H1 (cell line): Measurements from ENCODE around the gene DLX5. TPM values are rescaled to one million over a fixed set of nuclear protein-coding genes. Genes with fewer than 3 reads are reported as not detected.

Experiments used
- CTBP2 ChIP-seq: IDR thresholded peaks from 2 replicates; pipeline ENCODE4 v1.7.0; 2011; ENCODE audit warnings: borderline replicate concordance, mild to moderate bottlenecking, moderate library complexity, mixed read lengths, low read length; ENCODE audit not compliant: insufficient read depth, insufficient read length
- GABPA ChIP-seq: IDR thresholded peaks from 2 replicates; pipeline ENCODE4 v1.6.1; 2011; ENCODE audit warnings: mild to moderate bottlenecking, low read length, moderate library complexity, borderline replicate concordance; ENCODE audit not compliant: insufficient read depth
- HDAC6 ChIP-seq: IDR thresholded peaks from one replicate; pipeline ENCODE4 v1.7.1; 2012; ENCODE audit warnings: low read depth, mild to moderate bottlenecking, inconsistent platforms, low read length, moderate library complexity
- JUND ChIP-seq: IDR thresholded peaks from 2 replicates; pipeline ENCODE4 v1.6.1; 2011; ENCODE audit warnings: mild to moderate bottlenecking, improper control_type of control experiment, low read length
- POU5F1 ChIP-seq: IDR thresholded peaks from 2 replicates; pipeline ENCODE4 v1.6.1; 2011; ENCODE audit warnings: low read depth, mild to moderate bottlenecking, low read length, moderate library complexity
- SP4 ChIP-seq: IDR thresholded peaks from 2 replicates; pipeline ENCODE4 v1.6.1; 2012; ENCODE audit warnings: low read length, inconsistent platforms
- polyA plus RNA-seq, 7 experiments: library from polyadenylated mRNA; depleted of rRNA in 3 of 7; stranded (reverse) in 5 of 7; unstranded in 2 of 7; fragments of >200 nt in 5 of 7; fragments of 200-250 nt in 2 of 7; gene quantifications; 1 replicate in 5 of 7; 2 replicates in 1 of 7; 4 replicates in 1 of 7; pipeline versions ENCODE4 v1.2.1 to v1.2.3, GENCODE V29; 2011 to 2013; ENCODE audit warnings: missing spikeins in 2 of 7, mixed read lengths in 2 of 7
- total RNA-seq: library from RNA; stranded (reverse); fragmentation: NEBNext Ultra II Directional; extraction: Animal tissue kit (Norgen Biotek cat#: 25700); gene quantifications from 2 replicates; pipeline ENCODE4 v1.2.1, GENCODE V29; 2021
- TF ChIP-seq, protein P1 (sequence below): fragments of 300-600 bp; sonication (generic); IDR thresholded peaks from 2 replicates; pipeline ENCODE4 v1.7.1; 2012; ENCODE audit warnings: low read length, moderate library complexity, mild to moderate bottlenecking, inconsistent platforms; ENCODE audit not compliant: insufficient replicate concordance
- TF ChIP-seq, protein P2 (sequence below), 3 experiments: IDR thresholded peaks; 1 replicate in 2 of 3; 2 replicates in 1 of 3; pipeline versions ENCODE4 v1.5.1 to v1.6.1; 2011; ENCODE audit warnings: low read length in 3 of 3, mild to moderate bottlenecking in 3 of 3, inconsistent platforms in 2 of 3, low read depth in 1 of 3, moderate library complexity in 1 of 3; ENCODE audit not compliant: insufficient read depth in 1 of 3; ENCODE audit errors: control extremely low read depth in 1 of 3

DLX5 gene
- total and polyA plus RNA-seq, 2 of the 8 experiments (the other 6 are each of a cell fraction or from before 2014, with no cell fraction given) = not detected

DNA sequence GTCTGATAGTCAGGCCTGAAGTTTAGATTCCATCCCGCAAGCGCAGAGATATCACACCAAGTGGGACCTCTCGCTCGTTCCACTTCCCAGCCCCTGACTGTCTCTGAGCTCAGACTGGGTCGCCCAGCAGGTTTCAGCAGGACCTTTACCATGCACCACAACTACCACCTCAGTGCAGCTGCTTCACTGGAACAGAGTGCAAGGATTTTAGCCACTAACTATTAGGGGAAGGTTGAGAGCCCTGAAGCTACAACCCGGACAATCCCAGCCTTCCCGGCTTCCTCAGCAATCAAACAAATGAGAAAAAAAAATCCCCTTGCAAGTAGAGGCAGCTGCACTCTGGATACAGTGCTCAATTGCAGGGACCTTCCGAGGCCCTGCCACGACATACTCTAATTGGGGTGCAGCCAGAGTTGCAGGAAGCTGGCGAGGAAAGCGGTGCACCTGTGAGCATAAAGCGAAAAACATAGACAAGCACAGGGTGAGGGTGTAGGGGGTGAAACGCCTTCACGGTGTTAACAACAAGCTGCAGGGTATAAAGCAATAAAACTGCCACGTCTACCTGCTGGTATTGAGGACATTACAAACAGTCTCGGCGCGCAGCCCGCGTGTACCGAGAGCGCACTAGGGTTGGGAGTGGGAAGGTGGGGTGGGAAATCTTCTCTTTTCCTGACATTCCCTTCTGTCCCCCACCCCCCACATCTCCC lies 21.9 kb downstream of the DLX5 start (continued):
- TF ChIP-seq, protein P1, sequence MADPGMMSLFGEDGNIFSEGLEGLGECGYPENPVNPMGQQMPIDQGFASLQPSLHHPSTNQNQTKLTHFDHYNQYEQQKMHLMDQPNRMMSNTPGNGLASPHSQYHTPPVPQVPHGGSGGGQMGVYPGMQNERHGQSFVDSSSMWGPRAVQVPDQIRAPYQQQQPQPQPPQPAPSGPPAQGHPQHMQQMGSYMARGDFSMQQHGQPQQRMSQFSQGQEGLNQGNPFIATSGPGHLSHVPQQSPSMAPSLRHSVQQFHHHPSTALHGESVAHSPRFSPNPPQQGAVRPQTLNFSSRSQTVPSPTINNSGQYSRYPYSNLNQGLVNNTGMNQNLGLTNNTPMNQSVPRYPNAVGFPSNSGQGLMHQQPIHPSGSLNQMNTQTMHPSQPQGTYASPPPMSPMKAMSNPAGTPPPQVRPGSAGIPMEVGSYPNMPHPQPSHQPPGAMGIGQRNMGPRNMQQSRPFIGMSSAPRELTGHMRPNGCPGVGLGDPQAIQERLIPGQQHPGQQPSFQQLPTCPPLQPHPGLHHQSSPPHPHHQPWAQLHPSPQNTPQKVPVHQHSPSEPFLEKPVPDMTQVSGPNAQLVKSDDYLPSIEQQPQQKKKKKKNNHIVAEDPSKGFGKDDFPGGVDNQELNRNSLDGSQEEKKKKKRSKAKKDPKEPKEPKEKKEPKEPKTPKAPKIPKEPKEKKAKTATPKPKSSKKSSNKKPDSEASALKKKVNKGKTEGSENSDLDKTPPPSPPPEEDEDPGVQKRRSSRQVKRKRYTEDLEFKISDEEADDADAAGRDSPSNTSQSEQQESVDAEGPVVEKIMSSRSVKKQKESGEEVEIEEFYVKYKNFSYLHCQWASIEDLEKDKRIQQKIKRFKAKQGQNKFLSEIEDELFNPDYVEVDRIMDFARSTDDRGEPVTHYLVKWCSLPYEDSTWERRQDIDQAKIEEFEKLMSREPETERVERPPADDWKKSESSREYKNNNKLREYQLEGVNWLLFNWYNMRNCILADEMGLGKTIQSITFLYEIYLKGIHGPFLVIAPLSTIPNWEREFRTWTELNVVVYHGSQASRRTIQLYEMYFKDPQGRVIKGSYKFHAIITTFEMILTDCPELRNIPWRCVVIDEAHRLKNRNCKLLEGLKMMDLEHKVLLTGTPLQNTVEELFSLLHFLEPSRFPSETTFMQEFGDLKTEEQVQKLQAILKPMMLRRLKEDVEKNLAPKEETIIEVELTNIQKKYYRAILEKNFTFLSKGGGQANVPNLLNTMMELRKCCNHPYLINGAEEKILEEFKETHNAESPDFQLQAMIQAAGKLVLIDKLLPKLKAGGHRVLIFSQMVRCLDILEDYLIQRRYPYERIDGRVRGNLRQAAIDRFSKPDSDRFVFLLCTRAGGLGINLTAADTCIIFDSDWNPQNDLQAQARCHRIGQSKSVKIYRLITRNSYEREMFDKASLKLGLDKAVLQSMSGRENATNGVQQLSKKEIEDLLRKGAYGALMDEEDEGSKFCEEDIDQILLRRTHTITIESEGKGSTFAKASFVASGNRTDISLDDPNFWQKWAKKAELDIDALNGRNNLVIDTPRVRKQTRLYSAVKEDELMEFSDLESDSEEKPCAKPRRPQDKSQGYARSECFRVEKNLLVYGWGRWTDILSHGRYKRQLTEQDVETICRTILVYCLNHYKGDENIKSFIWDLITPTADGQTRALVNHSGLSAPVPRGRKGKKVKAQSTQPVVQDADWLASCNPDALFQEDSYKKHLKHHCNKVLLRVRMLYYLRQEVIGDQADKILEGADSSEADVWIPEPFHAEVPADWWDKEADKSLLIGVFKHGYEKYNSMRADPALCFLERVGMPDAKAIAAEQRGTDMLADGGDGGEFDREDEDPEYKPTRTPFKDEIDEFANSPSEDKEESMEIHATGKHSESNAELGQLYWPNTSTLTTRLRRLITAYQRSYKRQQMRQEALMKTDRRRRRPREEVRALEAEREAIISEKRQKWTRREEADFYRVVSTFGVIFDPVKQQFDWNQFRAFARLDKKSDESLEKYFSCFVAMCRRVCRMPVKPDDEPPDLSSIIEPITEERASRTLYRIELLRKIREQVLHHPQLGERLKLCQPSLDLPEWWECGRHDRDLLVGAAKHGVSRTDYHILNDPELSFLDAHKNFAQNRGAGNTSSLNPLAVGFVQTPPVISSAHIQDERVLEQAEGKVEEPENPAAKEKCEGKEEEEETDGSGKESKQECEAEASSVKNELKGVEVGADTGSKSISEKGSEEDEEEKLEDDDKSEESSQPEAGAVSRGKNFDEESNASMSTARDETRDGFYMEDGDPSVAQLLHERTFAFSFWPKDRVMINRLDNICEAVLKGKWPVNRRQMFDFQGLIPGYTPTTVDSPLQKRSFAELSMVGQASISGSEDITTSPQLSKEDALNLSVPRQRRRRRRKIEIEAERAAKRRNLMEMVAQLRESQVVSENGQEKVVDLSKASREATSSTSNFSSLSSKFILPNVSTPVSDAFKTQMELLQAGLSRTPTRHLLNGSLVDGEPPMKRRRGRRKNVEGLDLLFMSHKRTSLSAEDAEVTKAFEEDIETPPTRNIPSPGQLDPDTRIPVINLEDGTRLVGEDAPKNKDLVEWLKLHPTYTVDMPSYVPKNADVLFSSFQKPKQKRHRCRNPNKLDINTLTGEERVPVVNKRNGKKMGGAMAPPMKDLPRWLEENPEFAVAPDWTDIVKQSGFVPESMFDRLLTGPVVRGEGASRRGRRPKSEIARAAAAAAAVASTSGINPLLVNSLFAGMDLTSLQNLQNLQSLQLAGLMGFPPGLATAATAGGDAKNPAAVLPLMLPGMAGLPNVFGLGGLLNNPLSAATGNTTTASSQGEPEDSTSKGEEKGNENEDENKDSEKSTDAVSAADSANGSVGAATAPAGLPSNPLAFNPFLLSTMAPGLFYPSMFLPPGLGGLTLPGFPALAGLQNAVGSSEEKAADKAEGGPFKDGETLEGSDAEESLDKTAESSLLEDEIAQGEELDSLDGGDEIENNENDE = no peak
- TF ChIP-seq CTBP2 = no peak
- no peak for TF ChIP-seq HDAC6
- no peak for TF ChIP-seq SP4
- TF ChIP-seq GABPA = no peak
- TF ChIP-seq, protein P2, sequence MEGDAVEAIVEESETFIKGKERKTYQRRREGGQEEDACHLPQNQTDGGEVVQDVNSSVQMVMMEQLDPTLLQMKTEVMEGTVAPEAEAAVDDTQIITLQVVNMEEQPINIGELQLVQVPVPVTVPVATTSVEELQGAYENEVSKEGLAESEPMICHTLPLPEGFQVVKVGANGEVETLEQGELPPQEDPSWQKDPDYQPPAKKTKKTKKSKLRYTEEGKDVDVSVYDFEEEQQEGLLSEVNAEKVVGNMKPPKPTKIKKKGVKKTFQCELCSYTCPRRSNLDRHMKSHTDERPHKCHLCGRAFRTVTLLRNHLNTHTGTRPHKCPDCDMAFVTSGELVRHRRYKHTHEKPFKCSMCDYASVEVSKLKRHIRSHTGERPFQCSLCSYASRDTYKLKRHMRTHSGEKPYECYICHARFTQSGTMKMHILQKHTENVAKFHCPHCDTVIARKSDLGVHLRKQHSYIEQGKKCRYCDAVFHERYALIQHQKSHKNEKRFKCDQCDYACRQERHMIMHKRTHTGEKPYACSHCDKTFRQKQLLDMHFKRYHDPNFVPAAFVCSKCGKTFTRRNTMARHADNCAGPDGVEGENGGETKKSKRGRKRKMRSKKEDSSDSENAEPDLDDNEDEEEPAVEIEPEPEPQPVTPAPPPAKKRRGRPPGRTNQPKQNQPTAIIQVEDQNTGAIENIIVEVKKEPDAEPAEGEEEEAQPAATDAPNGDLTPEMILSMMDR (IDR thresholded peaks at IDR 0.05; ENCODE audit: control extremely low read depth in 1 of 3, insufficient read depth in 1 of 3, low read depth in 1 of 3, low read length in 3 of 3) = no peak
- TF ChIP-seq JUND = no peak
- no peak for TF ChIP-seq POU5F1
